ENCODE data around the gene AZGP1.
A peak's percentile ranks its signal among the peaks of the same experiment; 100 is the strongest.
"Not testable (repeated sequence)": the region's sequence is repeated elsewhere in the genome, so short reads cannot be mapped to it uniquely, and the experiment has no call there.

Gene AZGP1

GRCh38 chr7:99996755-99997544, 21.1 kb upstream of the AZGP1 start:
- DNase-seq, result no peak

DNA sequence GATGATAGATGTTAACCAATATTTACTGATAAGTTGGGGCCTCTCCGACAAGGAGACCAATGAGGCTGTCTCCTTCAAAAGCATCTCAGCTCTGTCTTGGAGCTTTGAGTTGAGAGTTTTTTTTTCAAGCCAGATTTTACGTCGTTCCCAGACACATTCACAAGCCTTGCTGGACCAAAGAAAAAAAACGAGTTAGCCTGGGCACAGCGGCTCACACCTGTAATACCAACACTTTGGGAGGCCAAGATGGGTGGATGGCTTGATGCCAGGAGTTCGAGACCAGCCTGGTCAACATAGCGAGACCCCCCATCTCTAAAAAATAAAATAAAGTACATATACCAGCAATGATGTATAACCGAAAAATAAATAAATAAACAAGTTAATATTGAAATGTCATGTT, 19.0 kb upstream of the AZGP1 start:
- DNase-seq, result no peak

GRCh38 chr7:99992330-99993038, 16.7 kb upstream of the AZGP1 start:
- DNase-seq, result no peak

- DNase-seq, result not testable (repeated sequence)
These were observed 15.7 kb upstream of the AZGP1 start for GRCh38 chr7:99991543-99991942.

DNA sequence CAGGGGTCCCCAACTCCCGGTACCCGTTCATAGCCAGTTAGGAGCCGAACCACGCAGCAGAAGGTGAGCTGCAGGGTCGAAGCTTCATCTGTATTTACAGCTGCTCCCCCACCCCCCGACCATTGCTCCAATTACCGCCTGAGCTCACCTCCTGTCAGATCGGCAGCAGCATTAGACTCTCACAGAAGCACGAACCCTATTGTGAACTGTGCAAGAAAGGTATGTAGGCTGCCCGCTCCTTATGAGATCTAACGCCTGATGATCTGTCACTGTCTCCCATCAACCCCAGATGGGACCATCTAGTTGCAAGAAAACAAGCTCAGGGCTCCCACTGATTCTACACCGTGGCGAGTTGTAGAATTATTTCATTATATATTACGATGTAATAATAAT, 14.6 kb upstream of the AZGP1 start:
- DNase-seq, result no peak

DNA sequence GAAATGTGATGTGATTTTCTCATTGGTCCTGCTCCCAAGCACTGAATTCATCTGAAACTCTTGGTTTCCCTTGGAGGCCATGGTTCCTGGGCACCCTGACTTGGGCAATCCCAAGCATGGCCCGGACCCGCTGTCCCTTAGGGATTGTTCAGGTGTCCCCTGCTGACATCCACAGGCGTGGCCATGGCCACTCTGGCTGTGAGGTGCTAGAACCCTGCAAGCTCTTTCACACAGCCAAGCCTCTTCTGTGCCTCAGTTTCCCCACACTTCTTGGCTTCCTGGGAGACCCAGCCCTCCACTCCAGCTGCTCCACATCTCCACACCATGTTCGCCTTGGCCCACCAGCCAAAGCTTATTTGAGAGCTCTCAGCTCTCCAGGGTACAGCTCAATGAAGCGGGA, 12.0 kb upstream of the AZGP1 start:
- no peak for DNase-seq

GRCh38 chr7:99987306-99987705, 11.5 kb upstream of the AZGP1 start:
- not testable (repeated sequence) for DNase-seq

DNA sequence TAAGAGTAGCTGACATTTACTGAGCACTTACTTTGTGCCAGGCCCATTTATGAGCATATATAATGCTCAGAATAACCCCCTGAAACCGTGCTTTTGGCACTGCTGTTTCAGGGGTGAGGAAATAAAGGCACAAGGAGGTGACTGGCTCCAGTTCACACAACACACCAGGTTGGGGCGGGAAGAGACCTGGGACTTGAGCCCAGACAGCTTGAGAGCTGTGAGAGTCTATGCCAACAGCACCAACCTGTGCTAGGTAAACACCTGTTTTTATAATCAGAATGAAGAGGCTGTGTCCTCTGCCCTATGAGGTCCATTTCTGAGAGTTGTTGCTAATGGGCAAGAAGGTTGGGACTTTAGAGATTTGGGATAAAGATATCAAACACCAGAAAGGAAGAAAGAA, 8.8 kb upstream of the AZGP1 start:
- DNase-seq, result no peak

DNA sequence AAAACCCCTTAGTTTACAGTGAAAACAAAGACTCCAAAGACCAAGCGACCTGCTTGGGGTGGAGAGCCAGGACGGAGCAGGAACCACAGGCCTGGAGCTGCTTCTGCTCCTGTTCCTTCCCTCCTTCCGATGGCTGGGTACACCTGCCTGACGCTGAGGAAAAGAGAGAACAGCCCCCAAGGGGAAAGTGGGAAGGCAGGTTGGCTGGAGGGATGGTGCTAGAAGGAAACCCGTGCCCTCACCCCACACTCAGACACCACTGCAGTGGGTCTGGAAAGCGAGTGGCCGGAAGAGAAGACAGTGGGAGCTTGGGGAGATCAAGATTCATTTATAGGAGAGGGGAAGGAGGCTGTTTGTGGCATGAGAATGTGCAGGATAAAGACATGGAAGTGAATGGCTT, 5.2 kb upstream of the AZGP1 start:
- not testable (repeated sequence) for DNase-seq

- not testable (repeated sequence) for DNase-seq
These were observed 4.6 kb upstream of the AZGP1 start for GRCh38 chr7:99980448-99980872.

DNA sequence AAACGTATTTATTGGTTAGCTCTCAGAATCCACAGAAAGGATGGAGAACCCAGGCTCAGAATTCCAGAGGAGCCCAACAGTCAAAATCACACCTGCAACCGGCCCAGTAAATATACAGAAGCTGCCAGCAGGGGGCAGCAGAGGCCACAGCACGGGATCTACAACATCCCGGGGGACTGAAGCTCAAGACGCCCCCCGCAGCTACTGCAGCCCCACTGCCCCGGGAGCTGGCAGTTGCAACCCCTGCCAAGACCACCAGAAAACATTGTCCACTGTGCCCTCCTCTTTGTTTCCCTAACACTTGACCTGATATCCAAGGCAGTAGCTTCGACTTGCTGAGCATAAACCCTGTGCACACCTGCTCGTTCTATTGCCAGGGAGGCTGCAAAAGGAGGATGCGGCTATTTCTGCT, 4.0 kb upstream of the AZGP1 start:
- peak; percentile 72 for DNase-seq

DNA sequence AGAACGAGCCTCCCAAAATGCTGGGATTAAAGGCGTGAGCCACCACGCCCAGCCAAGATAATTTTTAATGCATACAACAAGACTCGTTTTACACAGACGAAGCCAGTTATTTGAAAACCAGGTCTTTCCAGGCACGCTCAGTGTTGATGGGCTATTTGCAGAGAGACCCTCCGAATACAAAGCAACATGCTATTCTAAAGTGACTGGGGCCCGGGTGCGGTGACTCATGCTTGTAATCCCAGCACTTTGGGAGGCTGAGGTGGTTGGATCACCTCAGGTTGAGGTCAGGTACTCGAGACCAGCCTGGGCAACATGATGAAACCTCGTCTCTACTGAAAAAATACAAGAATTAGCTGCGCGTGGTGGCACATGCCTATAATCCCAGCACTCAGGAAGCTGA, 795 bp upstream of the AZGP1 start:
- DNase-seq, result no peak

GRCh38 chr7:99974681-99975080, 1.1 kb downstream of the AZGP1 start:
- no peak for DNase-seq

GRCh38 chr7:99973817-99974216, 2.0 kb downstream of the AZGP1 start:
- DNase-seq, result not testable (repeated sequence)

GRCh38 chr7:99971242-99971641, 4.6 kb downstream of the AZGP1 start:
- DNase-seq, result no peak

- not testable (repeated sequence) for DNase-seq
These were observed 6.0 kb downstream of the AZGP1 start for GRCh38 chr7:99969813-99970212.

- no peak for DNase-seq
These were observed 6.5 kb downstream of the AZGP1 start for GRCh38 chr7:99969298-99969697.

- DNase-seq, result no peak
These were observed 17.1 kb downstream of the AZGP1 start for GRCh38 chr7:99958564-99959227.

DNA sequence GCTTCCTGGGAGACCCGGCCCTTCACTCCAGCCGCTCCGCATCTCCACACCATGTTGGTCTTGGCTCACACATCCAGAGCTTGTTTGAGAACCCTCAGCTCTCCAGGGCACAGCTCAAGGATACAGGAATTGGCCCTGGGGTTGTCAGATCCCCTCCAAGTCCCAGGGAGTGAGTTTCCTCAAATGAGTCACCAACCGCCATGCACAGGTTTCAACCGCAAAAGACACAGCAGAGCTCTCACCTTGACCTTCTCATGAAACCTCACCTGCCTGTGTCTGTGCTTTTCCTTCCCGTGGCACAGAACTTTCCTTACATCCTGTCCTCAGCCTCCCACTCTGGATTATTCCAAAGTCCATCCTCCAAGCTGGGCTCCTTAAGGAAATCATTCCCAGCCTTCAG, 20.6 kb downstream of the AZGP1 start:
- no peak for DNase-seq

DNA sequence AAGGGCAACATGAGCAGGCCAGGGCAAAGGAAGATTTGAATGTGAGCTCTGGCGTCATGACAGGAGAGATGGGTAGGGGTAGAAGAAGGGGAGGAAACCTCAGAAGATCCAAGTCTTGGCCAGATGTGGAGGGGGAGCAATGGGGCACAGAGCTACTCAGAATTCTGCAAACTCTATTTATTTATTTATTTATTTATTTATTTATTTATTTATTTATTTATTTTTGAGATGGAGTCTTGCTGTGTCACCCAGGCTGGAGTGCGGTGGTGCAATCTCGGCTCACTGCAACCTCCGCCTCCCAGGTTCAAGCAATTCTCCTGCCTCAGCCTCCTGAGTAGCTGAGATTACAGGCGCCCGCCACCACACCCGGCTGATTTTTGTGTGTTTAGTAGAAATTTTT, 21.2 kb downstream of the AZGP1 start:
- not testable (repeated sequence) for DNase-seq

DNA sequence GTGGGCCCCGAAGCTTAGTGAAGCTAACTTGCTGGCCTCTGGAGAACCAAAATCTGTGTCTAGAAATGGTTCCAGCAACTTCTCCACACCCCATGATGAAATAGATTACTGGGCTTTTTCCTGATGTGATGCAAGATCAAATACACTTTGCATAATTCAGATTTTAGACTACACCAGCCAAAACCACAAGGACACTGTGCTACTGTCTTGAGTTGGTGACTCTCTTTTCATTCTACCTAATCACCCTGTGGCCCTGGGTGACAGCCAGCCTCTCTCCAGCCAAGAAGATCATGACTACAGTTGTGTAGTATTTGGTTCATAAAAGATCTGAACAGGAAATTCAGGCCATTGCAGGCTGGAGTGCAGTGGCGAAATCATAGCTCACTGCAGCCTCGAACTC, 22.2 kb downstream of the AZGP1 start:
- DNase-seq, result peak; percentile 28

DNA sequence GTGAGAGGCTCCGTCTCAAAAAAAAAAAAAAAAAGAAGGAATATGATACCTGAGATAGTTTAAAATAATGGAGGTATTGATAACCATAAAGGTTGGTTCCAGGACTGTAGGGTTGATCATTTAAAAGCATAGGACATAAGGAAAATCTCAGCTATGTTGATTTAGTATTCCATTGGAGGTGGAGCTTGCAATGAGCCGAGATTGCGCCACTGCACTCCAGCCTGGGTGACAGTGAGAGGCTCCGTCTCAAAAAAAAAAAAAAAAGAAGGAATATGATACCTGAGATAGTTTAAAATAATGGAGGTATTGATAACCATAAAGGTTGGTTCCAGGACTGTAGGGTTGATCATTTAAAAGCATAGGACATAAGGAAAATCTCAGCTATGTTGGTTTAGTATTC, 23.2 kb downstream of the AZGP1 start:
- not testable (repeated sequence) for DNase-seq

DNA sequence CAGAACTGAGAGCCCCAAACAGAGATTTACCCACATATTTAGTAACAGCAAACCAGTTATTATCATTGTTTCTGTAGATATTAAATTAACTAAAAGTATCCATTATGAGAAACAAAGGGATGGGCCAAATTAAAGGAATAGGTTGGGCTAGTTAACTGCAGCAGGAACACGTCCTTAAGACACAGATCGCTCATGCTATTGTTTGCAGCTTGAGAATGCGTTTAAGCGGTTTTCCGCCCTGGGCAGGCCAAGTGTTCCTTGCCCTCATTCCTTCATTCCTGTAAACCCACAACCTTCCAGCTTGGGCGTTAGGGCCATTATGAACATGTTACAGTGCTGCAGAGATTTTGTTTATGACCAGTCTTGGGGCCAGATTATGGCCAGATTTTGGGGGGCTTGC, 25.0 kb downstream of the AZGP1 start:
- not testable (repeated sequence) for DNase-seq

Measured in activated CD4-positive, alpha-beta T cell treated with anti-CD3 and anti-CD28 coated beads for 48 hours (primary cell).